IMR-90 (cell line): Measurements from ENCODE around the gene ZNF580. TPM values are rescaled to one million over a fixed set of nuclear protein-coding genes. Genes with fewer than 3 reads are reported as not detected.

Source experiments
- ATAC-seq: fragments of 200-7000 bp; cut with Tn5 transposase; 2 replicates; pipeline ENCODE4 v1.9.1; 2020; ENCODE audit warnings: low read depth, mild to moderate bottlenecking, moderate library complexity
- BruUV-seq: library from RNA; stranded (reverse); fragments of 400-500 nt; replicated peaks from 2 replicates; lab custom pipeline; 2021; lab: Mats Ljungman, UMichigan
- CTCF ChIA-PET: fragments of 300-600 bp; formaldehyde crosslinking; extraction: SDS; loops from one replicate; lab custom pipeline; 2021; ENCODE audit warnings: antibody characterized with exemption; lab: Yijun Ruan, JAX
- POLR2A ChIA-PET: fragments of 300-600 bp; sonication (Branson Sonifier 250); formaldehyde crosslinking; loops from one replicate; lab custom pipeline; 2022; ENCODE audit warnings: antibody characterized with exemption; ENCODE audit not compliant: unreplicated experiment; lab: Charles Lee
- DNase-seq: peaks from one replicate; pipeline ENCODE4 v3.0.0; 2013
- H2AFZ ChIP-seq: replicated peaks from 2 replicates; pipeline ENCODE3; 2013; ENCODE audit warnings: low read length, mild to moderate bottlenecking; ENCODE audit not compliant: poor library complexity
- H2AK5ac ChIP-seq: 2 replicates; pipeline ENCODE4 v1.6.1; 2013; ENCODE audit warnings: low read depth, low read length, inconsistent platforms
- H2AK9ac ChIP-seq: replicated peaks from 2 replicates; pipeline ENCODE3; 2013; ENCODE audit warnings: mild to moderate bottlenecking, low read depth, low read length, moderate library complexity; ENCODE audit not compliant: poor library complexity
- H2BK120ac ChIP-seq: 2 replicates; pipeline ENCODE4 v1.6.1; 2013; ENCODE audit warnings: low read depth, low read length, inconsistent platforms
- H2BK15ac ChIP-seq: 3 replicates; pipeline ENCODE4 v1.6.1; 2013; ENCODE audit warnings: low read depth, low read length, inconsistent platforms
- H2BK20ac ChIP-seq: 2 replicates; pipeline ENCODE4 v1.6.1; 2013; ENCODE audit warnings: low read depth, mild to moderate bottlenecking, inconsistent platforms, low read length, moderate library complexity
- H2BK5ac ChIP-seq: 2 replicates; pipeline ENCODE4 v1.6.1; 2013; ENCODE audit warnings: mild to moderate bottlenecking, low read depth, low read length, inconsistent platforms; ENCODE audit not compliant: poor library complexity, severe bottlenecking
- H3K14ac ChIP-seq: replicated peaks from 2 replicates; pipeline ENCODE4 v1.6.1; 2013; ENCODE audit warnings: low read depth, low read length, inconsistent platforms
- H3K18ac ChIP-seq: 2 replicates; pipeline ENCODE4 v1.6.1; 2013; ENCODE audit warnings: low read depth, low read length, control low read depth
- H3K23ac ChIP-seq: 2 replicates; pipeline ENCODE4 v1.6.1; 2013; ENCODE audit warnings: low read depth, low read length, inconsistent platforms
- H3K27ac ChIP-seq: 2 replicates; pipeline ENCODE4 v1.5.1; 2013; ENCODE audit warnings: mild to moderate bottlenecking, control low read depth, low read length; ENCODE audit not compliant: insufficient read depth
- H3K27me3 ChIP-seq: 2 replicates; pipeline ENCODE4 v1.6.1; 2013; ENCODE audit warnings: low read length; ENCODE audit not compliant: control insufficient read depth, insufficient read depth
- H3K36me3 ChIP-seq: 2 replicates; pipeline ENCODE4 v1.6.1; 2013; ENCODE audit warnings: low read length, mixed read lengths; ENCODE audit not compliant: control insufficient read depth, insufficient read depth
- H3K4ac ChIP-seq: 2 replicates; pipeline ENCODE4 v1.6.1; 2013; ENCODE audit warnings: low read depth, low read length, inconsistent platforms
- H3K4me1 ChIP-seq: 2 replicates; pipeline ENCODE4 v1.6.1; 2013; ENCODE audit warnings: low read length, mixed read lengths; ENCODE audit not compliant: control insufficient read depth, insufficient read depth
- H3K4me2 ChIP-seq: 2 replicates; pipeline ENCODE4 v1.6.1; 2013; ENCODE audit warnings: low read depth, mild to moderate bottlenecking, control low read depth, low read length, moderate library complexity
- H3K4me3 ChIP-seq: 2 replicates; pipeline ENCODE4 v1.5.1; 2013; ENCODE audit warnings: low read depth, mild to moderate bottlenecking, control low read depth, low read length, moderate library complexity; ENCODE audit not compliant: insufficient read depth
- H3K56ac ChIP-seq: 2 replicates; pipeline ENCODE4 v1.6.1; 2013; ENCODE audit warnings: low read length, inconsistent platforms; ENCODE audit not compliant: insufficient read depth; ENCODE audit errors: extremely low read depth
- H3K79me1 ChIP-seq, 2 experiments: 2 replicates each; pipeline ENCODE4 v1.6.1; 2013; ENCODE audit warnings: low read length in 2 of 2, inconsistent platforms in 1 of 2, low read depth in 1 of 2
- H3K9ac ChIP-seq: 2 replicates; pipeline ENCODE4 v1.6.1; 2013; ENCODE audit warnings: low read depth, low read length, control low read depth
- H3K9me1 ChIP-seq: 2 replicates; pipeline ENCODE4 v1.6.1; 2013; ENCODE audit warnings: low read length, inconsistent platforms; ENCODE audit not compliant: insufficient read depth
- H3K9me3 ChIP-seq: 2 replicates; pipeline ENCODE4 v1.6.1; 2013; ENCODE audit warnings: low read length; ENCODE audit not compliant: control insufficient read depth, insufficient read depth
- H4K20me1 ChIP-seq: 2 replicates; pipeline ENCODE4 v1.6.1; 2013; ENCODE audit warnings: low read length, inconsistent platforms; ENCODE audit not compliant: insufficient read depth
- H4K5ac ChIP-seq: 2 replicates; pipeline ENCODE4 v1.6.1; 2013; ENCODE audit warnings: mild to moderate bottlenecking, low read depth, low read length, control low read depth
- H4K8ac ChIP-seq, 2 experiments: 2 replicates each; pipeline ENCODE4 v1.6.1; 2013; ENCODE audit warnings: low read depth in 2 of 2, low read length in 2 of 2, control low read depth in 1 of 2, inconsistent platforms in 1 of 2
- H4K91ac ChIP-seq: 2 replicates; pipeline ENCODE4 v1.6.1; 2013; ENCODE audit warnings: low read depth, low read length, inconsistent platforms; ENCODE audit not compliant: insufficient read depth
- BHLHE40 ChIP-seq: fragments of 150-350 bp; IDR thresholded peaks from 2 replicates; pipeline ENCODE4 v1.6.1; 2016; ENCODE audit warnings: mild to moderate bottlenecking, low read depth, low read length
- CEBPB ChIP-seq: IDR thresholded peaks from 2 replicates; pipeline ENCODE4 v1.6.1; 2012; ENCODE audit warnings: low read depth, low read length, improper control_type of control experiment
- CHD1 ChIP-seq: IDR thresholded peaks from 2 replicates; pipeline ENCODE4 v1.6.1; 2012; ENCODE audit warnings: low read depth, low read length, improper control_type of control experiment
- CTCF ChIP-seq: conservative IDR thresholded peaks from 2 replicates; pipeline ENCODE4 v1.5.1; 2012; ENCODE audit warnings: mild to moderate bottlenecking, low read depth, low read length, improper control_type of control experiment
- FOS ChIP-seq: fragments of 150-350 bp; IDR thresholded peaks from 2 replicates; pipeline ENCODE4 v1.6.1; 2016; ENCODE audit warnings: low read depth, low read length
- MAFK ChIP-seq: IDR thresholded peaks from 2 replicates; pipeline ENCODE4 v1.6.1; 2012; ENCODE audit warnings: low read depth, low read length, improper control_type of control experiment
- MAZ ChIP-seq: IDR thresholded peaks from 2 replicates; pipeline ENCODE4 v1.6.1; 2012; ENCODE audit warnings: low read depth, mild to moderate bottlenecking, low read length, improper control_type of control experiment, moderate library complexity, borderline replicate concordance
- MXI1 ChIP-seq: IDR thresholded peaks from 2 replicates; pipeline ENCODE4 v1.6.1; 2012; ENCODE audit warnings: low read depth, mild to moderate bottlenecking, low read length, moderate library complexity, borderline replicate concordance
- NFE2L2 ChIP-seq: fragments of 150-350 bp; IDR thresholded peaks from 2 replicates; pipeline ENCODE4 v1.6.1; 2016; ENCODE audit warnings: low read depth, mild to moderate bottlenecking, low read length
- POLR2A ChIP-seq: IDR thresholded peaks from 2 replicates; pipeline ENCODE4 v1.6.1; 2012; ENCODE audit warnings: mild to moderate bottlenecking, low read depth, low read length
- RAD21 ChIP-seq: IDR thresholded peaks from 2 replicates; pipeline ENCODE4 v1.6.1; 2012; ENCODE audit warnings: low read length, improper control_type of control experiment
- RCOR1 ChIP-seq: IDR thresholded peaks from 2 replicates; pipeline ENCODE4 v1.6.1; 2012; ENCODE audit warnings: mild to moderate bottlenecking, low read length, improper control_type of control experiment; ENCODE audit not compliant: insufficient replicate concordance
- RFX5 ChIP-seq: IDR thresholded peaks from 2 replicates; pipeline ENCODE4 v1.8.0; 2012; ENCODE audit warnings: low read depth, mild to moderate bottlenecking, low read length, moderate library complexity
- SMC3 ChIP-seq: fragments of 150-350 bp; IDR thresholded peaks from 2 replicates; pipeline ENCODE4 v1.6.1; 2016; ENCODE audit warnings: low read depth, mild to moderate bottlenecking, antibody characterized with exemption, low read length, moderate library complexity
- USF2 ChIP-seq: fragments of 150-350 bp; IDR thresholded peaks from 2 replicates; pipeline ENCODE4 v1.6.1; 2017; ENCODE audit warnings: mild to moderate bottlenecking, antibody characterized with exemption, low read length, low read depth
- WGBS, 2 experiments: methylation state at CpG; one replicate each; pipeline versions ENCODE4 v1.1.5 to v1.1.7; 2013; ENCODE audit warnings: missing lambda C conversion rate in 2 of 2; ENCODE audit not compliant: insufficient read length in 1 of 2; ENCODE audit errors: extremely low coverage in 2 of 2; 5-methylcytosine and 5-hydroxymethylcytosine counted together
- dilution Hi-C: fragments of 300-500 bp; cut with HindIII; formaldehyde crosslinking; loops from one replicate; pipeline ENCODE4 v1.14.3; 2018; ENCODE audit warnings: low sequenced_read_pairs; ENCODE audit not compliant: unreplicated experiment
- in situ Hi-C: fragments of 300-500 bp; cut with MboI; formaldehyde crosslinking; loops from 3 replicates; pipeline ENCODE4 v1.14.3; 2019; ENCODE audit warnings: low sequenced_read_pairs, inconsistent platforms, mixed read lengths
- intact Hi-C: fragments of 100-400 bp; cut with micrococcal nuclease; formaldehyde crosslinking; loops from 2 replicates; pipeline ENCODE4 v1.10.0; 2022
- polyA plus RNA-seq, 3 experiments: library from polyadenylated mRNA; depleted of rRNA; stranded (reverse); fragments of >200 nt; gene quantifications; 2 replicates each; pipeline ENCODE4 v1.2.3, GENCODE V29; 2012; ENCODE audit warnings: low replicate concordance in 1 of 3
- total RNA-seq: library from RNA; depleted of rRNA; stranded (reverse); fragments of >200 nt; gene quantifications from 2 replicates; pipeline ENCODE4 v1.2.3, GENCODE V29; 2012
- TF ChIP-seq, protein P1 (sequence below): fragments of 150-350 bp; IDR thresholded peaks from 2 replicates; pipeline ENCODE4 v1.6.1; 2016; ENCODE audit warnings: low read depth, mild to moderate bottlenecking, low read length, moderate library complexity, borderline replicate concordance

Gene ZNF580
- total and polyA plus RNA-seq, 2 of the 4 experiments (the other 2 are of a cell fraction): 1.4 to 36.9 TPM

GRCh38 chr19:55661826-55662225, 21.0 kb downstream of the ZNF580 start:
- Histone ChIP-seq H3K9me3 (no peaks in the 10 kb centered on the region), H2AK9ac (no peak overlapping the region), H4K8ac (no peak overlapping the region), H3K27me3 (no peaks in the 10 kb centered on the region), H3K4me1 (peaks cover 6% of the 10 kb centered on the region), H3K56ac (no peak overlapping the region), H3K14ac (no peak overlapping the region), H3K9me1 (peaks cover 10% of the 10 kb centered on the region), H3K79me1 (peaks cover 16 to 60% of the 10 kb centered on the region in 2 experiments), H2BK20ac (no peak overlapping the region), H3K23ac (no peak overlapping the region), H2BK15ac (no peak overlapping the region), H2BK120ac (no peak overlapping the region), H3K4me3 (no peak overlapping the region), H4K5ac (no peak overlapping the region), H4K91ac (no peak overlapping the region), H3K27ac (no peak overlapping the region), H2AK5ac (no peak overlapping the region), H3K18ac (no peak overlapping the region), H4K20me1 (peaks cover 90% of the 10 kb centered on the region), H3K9ac (no peak overlapping the region), H3K4me2 (no peak overlapping the region), H3K4ac (no peak overlapping the region), H3K36me3 (peaks cover 68% of the 10 kb centered on the region), H2BK5ac (no peak overlapping the region), H2AFZ (no peak overlapping the region)
- 74% methylated on average over 6 of the region's 7 CpGs; no CpG with 5 or more reads in 1 of the 2 experiments for WGBS, 2 experiments
- dilution Hi-C loops: no loop called here
- no peak for TF ChIP-seq BHLHE40
- TF ChIP-seq SMC3: no peak
- no peak for TF ChIP-seq RCOR1
- TF ChIP-seq CHD1: no peak
- no peak for TF ChIP-seq RFX5
- TF ChIP-seq RAD21: no peak
- no peak for TF ChIP-seq NFE2L2
- TF ChIP-seq MAZ: no peak
- no peak for TF ChIP-seq MXI1
- TF ChIP-seq CTCF: no peak
- TF ChIP-seq, protein P1, sequence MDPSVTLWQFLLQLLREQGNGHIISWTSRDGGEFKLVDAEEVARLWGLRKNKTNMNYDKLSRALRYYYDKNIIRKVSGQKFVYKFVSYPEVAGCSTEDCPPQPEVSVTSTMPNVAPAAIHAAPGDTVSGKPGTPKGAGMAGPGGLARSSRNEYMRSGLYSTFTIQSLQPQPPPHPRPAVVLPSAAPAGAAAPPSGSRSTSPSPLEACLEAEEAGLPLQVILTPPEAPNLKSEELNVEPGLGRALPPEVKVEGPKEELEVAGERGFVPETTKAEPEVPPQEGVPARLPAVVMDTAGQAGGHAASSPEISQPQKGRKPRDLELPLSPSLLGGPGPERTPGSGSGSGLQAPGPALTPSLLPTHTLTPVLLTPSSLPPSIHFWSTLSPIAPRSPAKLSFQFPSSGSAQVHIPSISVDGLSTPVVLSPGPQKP: no peak
- no peak for TF ChIP-seq POLR2A
- TF ChIP-seq USF2: no peak
- TF ChIP-seq CEBPB: no peak
- no peak for TF ChIP-seq MAFK
- TF ChIP-seq FOS: no peak
- ATAC-seq (no peak), DNase-seq (no peak)
- ChIA-PET CTCF (no interaction called here), POLR2A (no interaction called here)
- BruUV-seq: no TSS peak
- intact Hi-C loops: no loop called here
- in situ Hi-C loops: loop anchor here (25.0 kb wide), 2 partner anchors 1200 to 1525 kb away; partner anchors contain the start of genes CDC42EP5, CNOT3 and LENG9
